Activated CD8-positive, alpha-beta memory T cell treated with anti-CD3 and anti-CD28 coated beads, Interleukin-2, amount 50 U/mL, for 24 hours (primary cell): ENCODE results near the gene DNMT1.
A peak's percentile ranks its signal among the peaks of the same experiment; 100 is the strongest.

Experiments
- DNase-seq: peaks from one replicate; pipeline ENCODE4 v3.0.0-alpha.2; 2020; ENCODE audit errors: extremely low read depth

Gene DNMT1

GRCh38 chr19:10113964-10114650 is 80.6 kb downstream of the DNMT1 start:
- DNase-seq = no peak

GRCh38 chr19:10113592-10113963 is 81.2 kb downstream of the DNMT1 start:
- DNase-seq = no peak

- DNase-seq = peak; percentile 40
Observed at GRCh38 chr19:10112895-10113591, 81.7 kb downstream of the DNMT1 start.

- DNase-seq = peak; percentile 47
Observed at GRCh38 chr19:10112037-10112761, 82.6 kb downstream of the DNMT1 start.

- no peak for DNase-seq
Observed at GRCh38 chr19:10111405-10111811, 83.3 kb downstream of the DNMT1 start, which contains the start of gene P2RY11. Gene P2RY11 (plus strand): TSS chr19:10111693. CDS start chr19:10111722, 29 bp downstream.

GRCh38 chr19:10110972-10111317 is 83.8 kb downstream of the DNMT1 start:
- DNase-seq = no peak

GRCh38 chr19:10110076-10110971 is 84.4 kb downstream of the DNMT1 start:
- DNase-seq = no peak

GRCh38 chr19:10109528-10109927 is 85.2 kb downstream of the DNMT1 start:
- DNase-seq = no peak

GRCh38 chr19:10107817-10108367 is 86.9 kb downstream of the DNMT1 start:
- no peak for DNase-seq

GRCh38 chr19:10107254-10107653 is 87.5 kb downstream of the DNMT1 start:
- no peak for DNase-seq

- peak; percentile 93 for DNase-seq
Observed at GRCh38 chr19:10106100-10106936, 88.4 kb downstream of the DNMT1 start, which contains the start of gene PPAN. Gene PPAN (plus strand): TSS chr19:10106362. CDS start chr19:10106395, 33 bp downstream.

- DNase-seq = peak; percentile 73
Observed at GRCh38 chr19:10105509-10106099, 89.1 kb downstream of the DNMT1 start.

- DNase-seq = no peak
Observed at GRCh38 chr19:10104665-10105508, 89.9 kb downstream of the DNMT1 start.

GRCh38 chr19:10104130-10104513 is 90.6 kb downstream of the DNMT1 start:
- no peak for DNase-seq

GRCh38 chr19:10102787-10103236 is 91.9 kb downstream of the DNMT1 start:
- no peak for DNase-seq

GRCh38 chr19:10100163-10100785 is 94.5 kb downstream of the DNMT1 start:
- no peak for DNase-seq

- DNase-seq = no peak
Observed at GRCh38 chr19:10096615-10096963, 98.2 kb downstream of the DNMT1 start.

GRCh38 chr19:10095948-10096614 is 98.7 kb downstream of the DNMT1 start:
- DNase-seq = no peak
